Activated CD8-positive, alpha-beta memory T cell treated with anti-CD3 and anti-CD28 coated beads, Interleukin-2, amount 10 ng/mL, durations not matched to agents 7 days and 5 days (primary cell): ENCODE data around the gene DNPH1. TPM values are rescaled to one million over a fixed set of nuclear protein-coding genes. Genes with fewer than 3 reads are reported as not detected.
A peak's percentile ranks its signal among the peaks of the same experiment; 100 is the strongest.

Experiments
- ATAC-seq: fragments of 150-1000 bp; cut with Tn5 transposase; one replicate; pipeline ENCODE4 v1.10.0; 2021; ENCODE audit warnings: moderate library complexity
- CTCF ChIA-PET: fragments of 350-600 bp; sonication (Branson Sonifier 250); formaldehyde crosslinking; loops from one replicate; lab custom pipeline; 2021; ENCODE audit warnings: antibody characterized with exemption; lab: Charles Lee
- DNase-seq: peaks from one replicate; pipeline ENCODE4 v3.0.0-alpha.2; 2020
- H3K27ac Mint-ChIP-seq: one replicate; pipeline ENCODE4 v1.8.0; 2021; ENCODE audit warnings: mild to moderate bottlenecking, mixed read lengths
- H3K27me3 Mint-ChIP-seq: one replicate; pipeline ENCODE4 v1.8.0; 2021; ENCODE audit warnings: mixed read lengths
- H3K36me3 Mint-ChIP-seq: one replicate; pipeline ENCODE4 v1.8.0; 2021; ENCODE audit warnings: mild to moderate bottlenecking, mixed read lengths
- H3K4me1 Mint-ChIP-seq: one replicate; pipeline ENCODE4 v1.8.0; 2021; ENCODE audit warnings: mixed read lengths
- H3K4me3 Mint-ChIP-seq: one replicate; pipeline ENCODE4 v1.8.0; 2021; ENCODE audit warnings: mild to moderate bottlenecking, moderate library complexity, mixed read lengths
- H3K9me3 Mint-ChIP-seq: one replicate; pipeline ENCODE4 v1.8.0; 2022; ENCODE audit warnings: low read depth, mixed read lengths
- total RNA-seq, 2 experiments: library from RNA; stranded (reverse); gene quantifications; one replicate each; pipeline ENCODE4 v1.2.3, GENCODE V29; 2021

DNPH1 gene
- total RNA-seq, 2 experiments from 2014 or later = 54.0 to 60.0 TPM

GRCh38 chr6:43175676-43176422, 53.4 kb downstream of the DNPH1 start:
- DNase-seq (no peak), ATAC-seq (no peak)
- CTCF ChIA-PET = interaction anchor here (1.3 to 2.0 kb wide), 3 partner anchors 48 to 222 kb away, joined by 5 to 11 read pairs (median 8); partner anchors contain the start of gene DNPH1
- Mint-ChIP-seq H3K36me3 (peaks cover 38% of the 10 kb centered on the region), H3K4me1 (peaks cover 44% of the 10 kb centered on the region), H3K9me3 (no peaks in the 10 kb centered on the region), H3K27me3 (no peaks in the 10 kb centered on the region), H3K27ac (peak overlapping the region; percentile 85), H3K4me3 (no peak overlapping the region)

Other genes with a start within 250 kb of the DNPH1 start
- 10 to 100 TPM; 53.0 to 58.4 TPM for gene PPP2R5D, start 244.9 kb downstream of the DNPH1 start, total RNA-seq
- 10 to 100 TPM; 61.8 to 75.2 TPM for gene MEA1, start 215.5 kb downstream of the DNPH1 start, total RNA-seq
- 10 to 100 TPM; 62.6 to 75.1 TPM for gene KLHDC3, start 215.2 kb downstream of the DNPH1 start, total RNA-seq
- gene RRP36, start 207.9 kb downstream of the DNPH1 start, total RNA-seq = 10 to 100 TPM; 60.9 to 71.8 TPM
- 10 to 100 TPM; 10.4 to 12.0 TPM for gene CUL7, start 175.6 kb downstream of the DNPH1 start, total RNA-seq
- gene MRPL2, start 170.0 kb downstream of the DNPH1 start, total RNA-seq = 10 to 100 TPM; 64.2 to 71.0 TPM
- gene KLC4, start 169.8 kb downstream of the DNPH1 start, total RNA-seq = 10 to 100 TPM; 15.1 to 16.4 TPM
- gene PTK7, start 153.2 kb downstream of the DNPH1 start, total RNA-seq = under 1 TPM; 0.33 to 0.85 TPM
- gene SRF, start 58.2 kb downstream of the DNPH1 start, total RNA-seq = 10 to 100 TPM; 45.0 to 53.2 TPM
- 10 to 100 TPM; 49.9 to 71.3 TPM for gene CUL9, start 47.3 kb downstream of the DNPH1 start, total RNA-seq
- under 1 TPM; 0.20 to 0.80 TPM for gene TTBK1, start 14.0 kb upstream of the DNPH1 start, total RNA-seq
- gene SLC22A7, start 68.8 kb upstream of the DNPH1 start, total RNA-seq = not detected
- gene CRIP3, start 79.3 kb upstream of the DNPH1 start, total RNA-seq = under 1 TPM; 0.50 to 0.66 TPM
- 10 to 100 TPM in 1 of 2 experiments, 1 to 10 TPM in 1; 9.7 to 12.8 TPM for gene ZNF318, start 140.2 kb upstream of the DNPH1 start, total RNA-seq
- 10 to 100 TPM; 52.0 to 59.6 TPM for gene ABCC10, start 198.1 kb upstream of the DNPH1 start, total RNA-seq
- not detected for gene DLK2, start 226.1 kb upstream of the DNPH1 start, total RNA-seq
- 10 to 100 TPM; 41.1 to 41.8 TPM for gene TJAP1, start 248.1 kb upstream of the DNPH1 start, total RNA-seq